Left ventricle myocardium inferior (tissue), 1 donor: Measurements from ENCODE around the gene SPATA31D3. TPM values are rescaled to one million over a fixed set of nuclear protein-coding genes. Genes with fewer than 3 reads are reported as not detected.

Experiments
- DNase-seq: peaks from one replicate; pipeline ENCODE4 v3.0.0-alpha.2; 2020
- H3K27ac ChIP-seq: fragments of 200-600 bp; replicated peaks from 2 replicates; pipeline ENCODE4 v1.8.0; 2021
- H3K27me3 ChIP-seq: fragments of 200-600 bp; 2 replicates; pipeline ENCODE4 v1.8.0; 2021; ENCODE audit warnings: low read depth
- H3K36me3 ChIP-seq: fragments of 200-600 bp; 2 replicates; pipeline ENCODE4 v1.8.0; 2021
- H3K4me1 ChIP-seq: fragments of 200-600 bp; 2 replicates; pipeline ENCODE4 v1.8.0; 2021
- H3K4me3 ChIP-seq: fragments of 200-600 bp; 2 replicates; pipeline ENCODE4 v1.8.0; 2021; ENCODE audit warnings: mild to moderate bottlenecking, moderate library complexity
- H3K9me3 ChIP-seq: fragments of 200-600 bp; replicated peaks from 2 replicates; pipeline ENCODE4 v1.8.0; 2021
- intact Hi-C: fragments of 100-400 bp; cut with micrococcal nuclease; formaldehyde crosslinking; loops from one replicate; pipeline ENCODE4 v1.11.0; 2022
- total RNA-seq: library from RNA; stranded (reverse); fragmentation: NEBNext Ultra II Directional; extraction: Animal tissue kit (Norgen Biotek cat#: 25700); gene quantifications from one replicate; pipeline ENCODE4 v1.2.1, GENCODE V29; 2021
- TF ChIP-seq, protein P1 (sequence below): fragments of 200-600 bp; IDR thresholded peaks from 2 replicates; pipeline ENCODE4 v1.8.0; 2021; ENCODE audit warnings: antibody characterized with exemption, mild to moderate bottlenecking, borderline replicate concordance
- donor health status: DM: no; HTN: yes; CAD: no; lungs with severe emphysema.

Gene SPATA31D3
- total RNA-seq, 1 donor from 2014 or later = not detected

DNA sequence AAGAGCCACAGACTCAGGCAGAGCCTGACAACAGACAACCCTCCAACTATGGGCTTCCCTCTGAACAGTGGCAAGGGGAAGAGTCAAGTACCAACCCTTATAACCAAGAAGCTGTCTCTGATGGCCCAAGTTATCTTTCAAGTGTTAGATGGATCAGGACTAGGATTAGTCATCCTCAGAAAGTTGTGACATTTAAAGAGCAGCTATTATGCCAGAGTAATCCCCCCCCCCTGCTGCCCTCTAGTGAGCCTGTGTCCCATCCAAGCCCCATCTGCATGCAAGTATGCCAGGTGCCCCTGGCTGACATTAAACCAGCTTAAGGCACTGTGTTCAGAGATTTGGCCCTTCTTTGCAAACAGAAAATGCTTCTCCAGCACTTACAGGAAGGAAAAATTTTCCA is 28.4 kb downstream of the SPATA31D3 start:
- no peak overlapping the region for H3K4me3 ChIP-seq

DNA sequence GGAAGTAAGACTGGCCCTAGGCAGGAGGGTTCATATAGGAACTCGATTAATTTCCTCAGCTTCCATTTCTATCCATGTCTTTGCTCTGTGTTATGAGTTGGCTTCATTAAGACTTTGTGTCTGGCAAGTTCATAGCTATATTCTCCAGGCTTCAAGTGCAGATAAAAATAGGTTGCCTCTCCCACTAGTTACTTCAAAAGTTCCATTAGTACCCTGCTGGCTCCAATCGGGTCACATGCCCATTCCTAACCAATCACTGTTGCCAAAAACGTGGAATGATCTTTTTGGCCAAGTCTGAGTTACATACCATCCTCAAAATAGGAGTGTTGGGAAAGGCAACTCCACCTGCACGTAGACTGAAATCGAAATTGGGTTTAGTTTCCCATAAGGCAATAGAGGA is 31.5 kb downstream of the SPATA31D3 start:
- TF ChIP-seq, protein P1, sequence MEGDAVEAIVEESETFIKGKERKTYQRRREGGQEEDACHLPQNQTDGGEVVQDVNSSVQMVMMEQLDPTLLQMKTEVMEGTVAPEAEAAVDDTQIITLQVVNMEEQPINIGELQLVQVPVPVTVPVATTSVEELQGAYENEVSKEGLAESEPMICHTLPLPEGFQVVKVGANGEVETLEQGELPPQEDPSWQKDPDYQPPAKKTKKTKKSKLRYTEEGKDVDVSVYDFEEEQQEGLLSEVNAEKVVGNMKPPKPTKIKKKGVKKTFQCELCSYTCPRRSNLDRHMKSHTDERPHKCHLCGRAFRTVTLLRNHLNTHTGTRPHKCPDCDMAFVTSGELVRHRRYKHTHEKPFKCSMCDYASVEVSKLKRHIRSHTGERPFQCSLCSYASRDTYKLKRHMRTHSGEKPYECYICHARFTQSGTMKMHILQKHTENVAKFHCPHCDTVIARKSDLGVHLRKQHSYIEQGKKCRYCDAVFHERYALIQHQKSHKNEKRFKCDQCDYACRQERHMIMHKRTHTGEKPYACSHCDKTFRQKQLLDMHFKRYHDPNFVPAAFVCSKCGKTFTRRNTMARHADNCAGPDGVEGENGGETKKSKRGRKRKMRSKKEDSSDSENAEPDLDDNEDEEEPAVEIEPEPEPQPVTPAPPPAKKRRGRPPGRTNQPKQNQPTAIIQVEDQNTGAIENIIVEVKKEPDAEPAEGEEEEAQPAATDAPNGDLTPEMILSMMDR = no peak
- H3K4me3 ChIP-seq = no peak overlapping the region
- DNase-seq = no peak
- H3K36me3 ChIP-seq = no peaks in the 10 kb centered on the region
- no peak overlapping the region for H3K27ac ChIP-seq
- intact Hi-C loops = no loop called here
- no peaks in the 10 kb centered on the region for H3K27me3 ChIP-seq
- H3K9me3 ChIP-seq = peaks cover 17% of the 10 kb centered on the region
- H3K4me1 ChIP-seq = no peaks in the 10 kb centered on the region

More for the DNA sequence above, 28.4 kb downstream of the SPATA31D3 start:
- TF ChIP-seq, protein P1 = no peak
- intact Hi-C loops = no loop called here
- Histone ChIP-seq H3K9me3 (peaks cover 13% of the 10 kb centered on the region), H3K27me3 (peaks cover 18% of the 10 kb centered on the region), H3K36me3 (no peaks in the 10 kb centered on the region), H3K27ac (no peak overlapping the region), H3K4me1 (no peaks in the 10 kb centered on the region)
- no peak for DNase-seq

DNA sequence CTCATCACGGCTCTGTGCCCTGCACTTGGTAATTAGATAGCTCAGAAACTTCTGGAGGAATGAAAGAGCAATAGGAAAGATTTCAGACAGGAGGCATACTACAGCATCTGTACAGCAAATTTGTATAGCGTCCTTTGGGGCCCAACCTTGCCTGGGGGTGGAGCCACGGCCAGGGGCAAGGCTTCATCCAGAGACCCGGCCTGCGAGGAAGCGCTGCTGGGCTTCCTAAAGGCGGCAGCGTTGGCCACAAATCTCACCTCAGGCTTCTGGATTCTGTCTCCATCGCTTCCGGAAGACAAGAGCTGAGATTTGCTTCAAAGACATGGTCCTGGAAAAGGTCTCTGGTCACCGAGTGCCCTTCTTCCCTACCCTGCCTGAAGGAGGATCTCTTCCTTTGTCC is 33.1 kb downstream of the SPATA31D3 start:
- Histone ChIP-seq H3K4me3 (no peak overlapping the region), H3K27me3 (no peaks in the 10 kb centered on the region), H3K27ac (no peak overlapping the region), H3K4me1 (no peaks in the 10 kb centered on the region), H3K36me3 (no peaks in the 10 kb centered on the region), H3K9me3 (peaks cover 17% of the 10 kb centered on the region)
- TF ChIP-seq, protein P1 = no peak
- DNase-seq = no peak
- intact Hi-C loops = no loop called here

DNA sequence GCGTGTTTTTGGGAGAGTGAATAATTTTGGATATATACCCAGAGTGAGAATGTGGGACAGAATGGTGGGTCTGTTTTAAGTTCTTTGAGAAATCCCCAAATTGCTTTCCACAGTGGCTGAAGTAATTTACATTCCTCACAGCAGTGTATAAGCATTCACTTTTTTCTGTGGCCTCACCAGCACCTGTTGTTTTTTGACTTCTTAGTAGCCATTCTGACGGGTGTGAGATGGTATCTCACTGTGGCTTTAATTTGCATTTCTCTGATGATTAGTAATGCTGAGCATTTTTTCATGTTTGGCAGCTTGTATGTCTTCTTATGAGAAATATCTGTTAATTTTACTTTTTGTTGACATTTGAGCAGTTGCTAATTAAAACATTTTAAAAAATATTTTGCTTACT is 35.9 kb downstream of the SPATA31D3 start:
- TF ChIP-seq, protein P1 = no peak
- Histone ChIP-seq H3K27ac (no peak overlapping the region), H3K4me1 (no peaks in the 10 kb centered on the region), H3K27me3 (peaks cover 5% of the 10 kb centered on the region), H3K9me3 (peaks cover 11% of the 10 kb centered on the region), H3K36me3 (no peaks in the 10 kb centered on the region), H3K4me3 (no peak overlapping the region)
- no peak for DNase-seq
- intact Hi-C loops = no loop called here

DNA sequence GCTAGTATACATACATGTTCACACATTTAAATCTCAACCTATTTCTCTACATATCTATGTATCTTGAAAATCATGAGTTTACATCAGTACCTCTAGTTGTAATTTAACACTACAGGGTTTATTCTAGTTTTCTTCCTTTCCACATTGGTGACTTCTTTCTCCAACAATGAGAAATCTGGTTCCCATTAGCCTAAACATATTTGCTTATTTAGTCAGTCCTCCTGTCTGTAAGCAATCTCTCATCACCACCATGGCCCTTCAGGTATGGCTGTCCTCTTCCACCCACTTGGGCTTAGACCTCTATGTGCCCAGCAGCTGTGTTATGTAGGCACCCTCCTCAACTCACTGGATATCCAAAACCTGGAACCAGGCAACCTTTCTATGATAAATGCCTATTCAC is 37.3 kb downstream of the SPATA31D3 start:
- peaks cover 10% of the 10 kb centered on the region for H3K27me3 ChIP-seq
- TF ChIP-seq, protein P1 = no peak
- DNase-seq = no peak

DNA sequence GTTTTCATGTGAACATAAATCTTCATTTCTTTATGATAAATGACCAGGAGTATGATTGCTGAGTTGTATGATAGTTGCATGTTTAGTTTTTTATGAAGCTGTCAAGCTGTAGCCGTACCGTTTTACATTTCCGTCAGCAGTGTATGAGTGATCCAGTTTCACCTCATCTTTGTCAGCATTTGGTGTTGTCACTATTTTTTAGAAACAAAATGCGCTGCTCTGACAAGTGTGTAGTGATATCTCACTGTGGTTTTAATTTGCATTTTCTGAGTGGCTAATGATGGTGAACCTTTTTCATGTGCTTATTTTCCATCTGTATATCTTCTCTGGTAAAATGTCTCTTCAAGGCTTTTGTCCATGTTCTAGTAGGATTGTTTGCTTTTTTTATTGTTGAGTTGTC is 38.6 kb downstream of the SPATA31D3 start:
- DNase-seq = no peak
- Histone ChIP-seq H3K27ac (no peak overlapping the region), H3K9me3 (peaks cover 3% of the 10 kb centered on the region), H3K4me1 (no peaks in the 10 kb centered on the region), H3K27me3 (peaks cover 10% of the 10 kb centered on the region), H3K36me3 (no peaks in the 10 kb centered on the region), H3K4me3 (no peak overlapping the region)
- intact Hi-C loops = no loop called here
- TF ChIP-seq, protein P1 = no peak

More for the DNA sequence above, 37.3 kb downstream of the SPATA31D3 start:
- Histone ChIP-seq H3K4me3 (no peak overlapping the region), H3K9me3 (peaks cover 10% of the 10 kb centered on the region), H3K36me3 (no peaks in the 10 kb centered on the region), H3K4me1 (no peaks in the 10 kb centered on the region), H3K27ac (no peak overlapping the region)
- intact Hi-C loops = no loop called here
